Heart left ventricle (tissue), 16 donors: ENCODE data around the gene MYH7B. TPM values are rescaled to one million over a fixed set of nuclear protein-coding genes. Genes with fewer than 3 reads are reported as not detected.

Experiments used
- ATAC-seq, 4 donors: fragments of 200-7000 bp; cut with Tn5 transposase; one replicate each; pipeline ENCODE4 v1.9.1; 2020 to 2022; ENCODE audit warnings: moderate library complexity in 4 of 4, mild to moderate bottlenecking in 3 of 4, moderate number of reproducible peaks in 1 of 4
- DNase-seq, 5 donors: peaks; one replicate each; pipeline ENCODE4 v3.0.0-alpha.2; 2020
- H3K27ac ChIP-seq, 12 donors: fragments of 200-600 bp; sonication (generic) in 4 of 12; one replicate each; pipeline versions ENCODE4 v1.5.0 to v1.8.0; 2016 to 2022; ENCODE audit warnings: mild to moderate bottlenecking in 2 of 12
- H3K27me3 ChIP-seq, 9 donors: fragments of 200-600 bp; sonication (generic) in 2 of 9; one replicate each; pipeline versions ENCODE4 v1.5.1 to v1.8.0; 2016 to 2022; ENCODE audit warnings: mild to moderate bottlenecking in 3 of 9
- H3K36me3 ChIP-seq, 9 donors: fragments of 200-600 bp; sonication (generic) in 2 of 9; one replicate each; pipeline versions ENCODE4 v1.5.0 to v1.8.0; 2018 to 2022; ENCODE audit warnings: mild to moderate bottlenecking in 2 of 9
- H3K4me1 ChIP-seq, 12 donors: fragments of 200-600 bp; sonication (generic) in 4 of 12; one replicate each; pipeline versions ENCODE4 v1.5.0 to v1.8.0; 2016 to 2022; ENCODE audit warnings: mild to moderate bottlenecking in 3 of 12
- H3K4me3 ChIP-seq, 12 donors: fragments of 200-600 bp; sonication (generic) in 4 of 12; one replicate each; pipeline versions ENCODE4 v1.5.0 to v1.8.0; 2017 to 2022; ENCODE audit warnings: mild to moderate bottlenecking in 9 of 12, moderate library complexity in 4 of 12
- H3K9me3 ChIP-seq, 12 donors: fragments of 200-600 bp; sonication (generic) in 4 of 12; one replicate each; pipeline versions ENCODE4 v1.5.0 to v1.8.0; 2016 to 2022; ENCODE audit warnings: mild to moderate bottlenecking in 1 of 12
- CTCF ChIP-seq, 12 donors: fragments of 200-600 bp; sonication (generic) in 4 of 12; IDR thresholded peaks; one replicate each; pipeline versions ENCODE4 v1.5.0 to v1.8.0; 2018 to 2022; ENCODE audit warnings: antibody characterized with exemption in 12 of 12, mild to moderate bottlenecking in 5 of 12
- POLR2A ChIP-seq, 2 donors: fragments of 450-650 bp; IDR thresholded peaks; one replicate each; pipeline ENCODE4 v1.6.1; 2017; ENCODE audit warnings: antibody characterized with exemption in 2 of 2, mild to moderate bottlenecking in 2 of 2, moderate library complexity in 2 of 2
- WGBS, 4 donors: extraction: QIAGEN DNeasy Blood & Tissue Kit in 2 of 4; methylation state at CpG; one replicate each; pipeline versions ENCODE4 v1.1.5 to v1.1.7; 2013 to 2018; 5-methylcytosine and 5-hydroxymethylcytosine counted together
- intact Hi-C, 10 donors: fragments of 100-400 bp; cut with DNase I; formaldehyde crosslinking; loops; one replicate each; pipeline versions ENCODE4 v1.11.1 to v1.14.2; 2022
- polyA plus RNA-seq, 2 donors: library from polyadenylated mRNA; stranded (reverse); fragments of 200-250 nt; gene quantifications; one replicate each; pipeline ENCODE4 v1.2.3, GENCODE V29; 2013
- total RNA-seq, 9 donors: library from RNA; depleted of rRNA in 2 of 9; stranded (reverse); fragments of >200 nt in 2 of 9; fragmentation: NEBNext Ultra II Directional in 3 of 9; extraction: Animal tissue kit (Norgen Biotek cat#: 25700) in 3 of 9; gene quantifications; one replicate each; pipeline versions ENCODE4 v1.1.0 to v1.2.4, GENCODE V29; 2016 to 2023
- donor health status: ischemic (EF 13 %, LVEDD 7.1; RV severe dilation, severe dysfunction).
- donor health status: healthy with polysubstance abuse.
- donor health status: DM: no; HTN: yes; CAD: no.
- donor health status: DM: no; HTN: no; CAD: no.
- donor health status: ischemic (EF 25% LVEDD 6.9; RV normal size, moderate dysfunction).
- donor health status: ischemic (EF 25% LVEDD 5.7; RV mildly dilated, moderate dysfunction).
- donor health status: healthy.
- donor health status: DM: yes; HTN: yes; CAD: no.
- donor health status: ischemic (EF 35%, LVEDD 5.7; RV mildly dilated, moderate dysfunction).
- donor health status: nonischemic (EF 11% LVEDD 7.7; RV severe dilation, severe dysfunction).
- donor health status: DM: yes; HTN: yes; CAD: no.
- donor health status: PGD.
- donor health status: ischemic (EF 29% LVEDD 5.4; RV normal size, mild dysfunction).
- donor health status: nonischemic (EF 23%, LVEDD 6.1; RV moderate dilation, normal function).

MYH7B gene
- total and polyA plus RNA-seq, 11 donors: 12.8 to 448 (median 144) TPM

GRCh38 chr20:34938466-34939163 is 17.1 kb upstream of the MYH7B start:
- Histone ChIP-seq H3K27me3 (no peaks in the 10 kb centered on the region), H3K27ac (peak overlapping the region in 11 of 12 donors; percentile 49 to 88 (median 79)), H3K4me3 (no peak overlapping the region), H3K4me1 (peaks cover 0 to 40% (median 16%) of the 10 kb centered on the region in 12 donors), H3K9me3 (no peaks in the 10 kb centered on the region), H3K36me3 (peaks cover 0 to 66% (median 39%) of the 10 kb centered on the region in 9 donors)
- WGBS, 4 donors: 57 to 72% (median 69%) methylated on average over 10 to 14 of the region's 14 CpGs
- TF ChIP-seq CTCF (IDR thresholded peaks at IDR 0.05) (no peak), POLR2A (IDR thresholded peaks at IDR 0.05) (no peak)
- ATAC-seq (peak; percentile 77 to 88 (median 84)), DNase-seq (peak; percentile 72 to 87 (median 78))
- intact Hi-C loops: no loop called here

GRCh38 chr20:34940081-34940481 is 15.6 kb upstream of the MYH7B start:
- Histone ChIP-seq H3K4me1 (peaks cover 0 to 40% (median 16%) of the 10 kb centered on the region in 12 donors), H3K36me3 (peaks cover 0 to 75% (median 44%) of the 10 kb centered on the region in 9 donors), H3K4me3 (no peak overlapping the region), H3K27me3 (no peaks in the 10 kb centered on the region), H3K9me3 (no peaks in the 10 kb centered on the region), H3K27ac (peak overlapping the region in 11 of 12 donors; percentile 44 to 88 (median 79))
- WGBS, 4 donors: 31 to 55% (median 42%) methylated on average over 1 of the region's 1 CpG
- ATAC-seq: peak; percentile 40 to 90 (median 69)
- peak in 3 of 5 donors; percentile 49 to 75 (median 60) for DNase-seq
- TF ChIP-seq CTCF (IDR thresholded peaks at IDR 0.05) (no peak), POLR2A (IDR thresholded peaks at IDR 0.05) (no peak)
- intact Hi-C loops: no loop called here

GRCh38 chr20:34941226-34941625 is 14.4 kb upstream of the MYH7B start:
- ATAC-seq (no peak), DNase-seq (no peak)
- TF ChIP-seq POLR2A (IDR thresholded peaks at IDR 0.05) (no peak), CTCF (IDR thresholded peaks at IDR 0.05) (no peak)
- peak overlapping the region in 6 of 12 donors; percentile 44 to 82 (median 79) for H3K27ac ChIP-seq
- intact Hi-C loops: no loop called here
- H3K4me3 ChIP-seq: no peak overlapping the region
- peaks cover 0 to 72% (median 40%) of the 10 kb centered on the region in 9 donors for H3K36me3 ChIP-seq
- no peaks in the 10 kb centered on the region for H3K27me3 ChIP-seq
- WGBS, 4 donors: 86 to 97% (median 93%) methylated on average over 4 of the region's 4 CpGs
- no peaks in the 10 kb centered on the region for H3K9me3 ChIP-seq
- H3K4me1 ChIP-seq: peaks cover 0 to 47% (median 22%) of the 10 kb centered on the region in 12 donors

- TF ChIP-seq POLR2A (IDR thresholded peaks at IDR 0.05) (no peak), CTCF (IDR thresholded peaks at IDR 0.05) (no peak)
- intact Hi-C loops: no loop called here
- Histone ChIP-seq H3K4me3 (no peak overlapping the region), H3K27me3 (no peaks in the 10 kb centered on the region), H3K4me1 (peaks cover 0 to 52% (median 23%) of the 10 kb centered on the region in 12 donors), H3K36me3 (peaks cover 0 to 69% (median 34%) of the 10 kb centered on the region in 9 donors), H3K27ac (no peak overlapping the region), H3K9me3 (no peaks in the 10 kb centered on the region)
- no peak for DNase-seq
- 90 to 95% (median 90%) methylated on average over 3 to 9 of the region's 9 CpGs for WGBS, 4 donors
- ATAC-seq: no peak
Measured at GRCh38 chr20:34942301-34942700, 13.4 kb upstream of the MYH7B start.
